SK-N-MC (cell line): ENCODE data around the gene HS6ST1.

Experiments used
- DNase-seq: peaks from one replicate; pipeline ENCODE4 v3.0.0-alpha.2; 2011; ENCODE audit warnings: low read depth, low spot score
- H3K27ac ChIP-seq: fragments of 200-600 bp; sonication (generic); 2 replicates; pipeline ENCODE4 v1.5.1; 2016; ENCODE audit warnings: mixed run types
- H3K36me3 ChIP-seq: fragments of 200-600 bp; sonication (generic); 2 replicates; pipeline ENCODE4 v1.6.1; 2017; ENCODE audit warnings: antibody characterized with exemption, low read length, mixed read lengths; ENCODE audit not compliant: insufficient read depth
- H3K4me3 ChIP-seq: fragments of 200-600 bp; sonication (generic); 2 replicates; pipeline ENCODE4 v1.5.1; 2016
- H3K9ac ChIP-seq: fragments of 200-600 bp; sonication (generic); 2 replicates; pipeline ENCODE4 v1.8.0; 2017; ENCODE audit warnings: mixed run types, mixed read lengths; ENCODE audit not compliant: insufficient read length
- H3K9me3 ChIP-seq: fragments of 200-600 bp; sonication (generic); 2 replicates; pipeline ENCODE4 v1.6.1; 2017; ENCODE audit warnings: low read depth, mild to moderate bottlenecking, antibody characterized with exemption, low read length, moderate library complexity, mixed read lengths
- EZH2 ChIP-seq: fragments of 200-600 bp; sonication (generic); IDR thresholded peaks from one replicate; pipeline ENCODE4 v1.6.1; 2017; ENCODE audit warnings: antibody characterized with exemption
- FOXP2 ChIP-seq: optimal IDR thresholded peaks from 2 replicates; pipeline ENCODE3; 2011; ENCODE audit warnings: mild to moderate bottlenecking, moderate library complexity; ENCODE audit not compliant: insufficient read depth; ENCODE audit errors: extremely low read length, control extremely low read depth
- POLR2AphosphoS5 ChIP-seq: IDR thresholded peaks from 2 replicates; pipeline ENCODE4 v1.6.1; 2012; ENCODE audit warnings: mild to moderate bottlenecking, low read depth, low read length, borderline replicate concordance

Gene HS6ST1

DNA sequence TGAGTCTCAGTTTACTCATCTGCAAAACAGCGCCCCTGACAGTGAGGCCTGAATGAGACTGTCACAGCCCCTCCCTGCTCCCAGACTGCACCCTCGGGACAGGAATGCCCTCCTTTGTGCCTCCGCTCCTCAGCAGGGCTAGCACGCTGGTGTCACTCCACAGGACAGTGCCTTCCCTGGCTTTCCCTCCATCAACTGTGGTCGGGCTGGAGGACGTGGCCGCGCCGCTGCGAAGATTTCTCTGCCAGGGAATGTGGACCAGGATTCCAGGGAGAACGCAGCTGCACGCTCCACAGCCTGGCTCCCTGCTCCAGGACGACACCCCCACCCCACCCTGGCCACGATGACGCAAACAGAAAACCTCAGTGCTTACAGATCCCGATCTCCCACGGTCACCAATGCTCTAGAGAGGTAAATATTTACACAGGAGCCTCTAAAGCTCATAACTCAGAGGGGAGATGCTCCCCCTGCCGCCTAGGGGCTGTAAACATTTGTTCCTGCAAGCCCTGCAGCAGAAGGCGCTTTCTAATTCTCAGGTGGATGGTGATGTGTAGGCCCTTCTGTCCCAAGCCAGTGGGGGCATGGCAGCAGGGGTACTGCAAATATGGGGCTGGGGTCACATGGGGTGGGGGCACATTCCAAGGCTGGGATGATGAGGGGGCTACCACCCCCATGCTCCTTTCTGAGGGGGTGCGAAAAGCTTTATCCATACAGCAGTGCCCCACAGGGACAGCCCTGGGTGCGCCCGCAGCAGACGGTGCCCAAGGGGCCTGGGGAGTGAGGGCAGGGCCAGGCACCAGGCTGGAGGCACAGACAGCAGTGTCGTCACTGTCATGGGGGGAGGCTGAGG is 12.4 kb downstream of the HS6ST1 start:
- no peak for TF ChIP-seq POLR2AphosphoS5
- Histone ChIP-seq H3K36me3 (peaks cover 19% of the 10 kb centered on the region; the same call in 1 of the 2 replicates), H3K9me3 (no peaks in the 10 kb centered on the region), H3K27ac (no peak overlapping the region), H3K9ac (no peak overlapping the region), H3K4me3 (no peak overlapping the region)
- no peak for DNase-seq

DNA sequence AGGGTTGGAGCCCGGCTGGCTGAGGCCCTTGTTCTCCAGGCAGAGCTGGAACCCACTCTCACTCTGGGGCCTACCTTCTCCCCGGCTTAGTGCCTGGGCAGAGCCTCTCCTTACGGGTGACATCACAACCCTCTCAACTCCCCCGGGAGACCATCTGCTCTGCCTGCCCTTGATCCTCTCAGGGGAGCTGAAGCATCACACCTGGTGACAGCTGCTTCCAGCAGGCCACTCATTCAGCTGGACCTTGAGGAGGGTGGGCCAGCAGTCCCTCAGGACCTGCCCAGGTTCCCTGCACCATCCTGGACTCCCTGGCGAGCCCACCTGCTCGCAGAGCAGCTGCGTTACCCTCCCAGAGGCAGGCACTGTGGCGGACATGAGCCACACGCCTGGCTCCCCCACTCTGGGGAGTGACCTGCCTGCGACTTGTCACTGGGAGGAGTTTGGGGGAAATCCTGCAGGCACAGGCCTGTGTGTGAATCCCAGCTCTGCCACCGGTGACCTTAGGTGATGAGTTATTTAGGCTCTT is 13.1 kb downstream of the HS6ST1 start:
- no peak for DNase-seq
- no peak for TF ChIP-seq FOXP2
- TF ChIP-seq EZH2 = no peak
- no peak for TF ChIP-seq POLR2AphosphoS5
- H3K36me3 ChIP-seq = peaks cover 19% of the 10 kb centered on the region; the same call in 1 of the 2 replicates
- no peak overlapping the region for H3K9ac ChIP-seq
- no peaks in the 10 kb centered on the region for H3K9me3 ChIP-seq
- H3K27ac ChIP-seq = no peak overlapping the region
- no peak overlapping the region for H3K4me3 ChIP-seq

DNA sequence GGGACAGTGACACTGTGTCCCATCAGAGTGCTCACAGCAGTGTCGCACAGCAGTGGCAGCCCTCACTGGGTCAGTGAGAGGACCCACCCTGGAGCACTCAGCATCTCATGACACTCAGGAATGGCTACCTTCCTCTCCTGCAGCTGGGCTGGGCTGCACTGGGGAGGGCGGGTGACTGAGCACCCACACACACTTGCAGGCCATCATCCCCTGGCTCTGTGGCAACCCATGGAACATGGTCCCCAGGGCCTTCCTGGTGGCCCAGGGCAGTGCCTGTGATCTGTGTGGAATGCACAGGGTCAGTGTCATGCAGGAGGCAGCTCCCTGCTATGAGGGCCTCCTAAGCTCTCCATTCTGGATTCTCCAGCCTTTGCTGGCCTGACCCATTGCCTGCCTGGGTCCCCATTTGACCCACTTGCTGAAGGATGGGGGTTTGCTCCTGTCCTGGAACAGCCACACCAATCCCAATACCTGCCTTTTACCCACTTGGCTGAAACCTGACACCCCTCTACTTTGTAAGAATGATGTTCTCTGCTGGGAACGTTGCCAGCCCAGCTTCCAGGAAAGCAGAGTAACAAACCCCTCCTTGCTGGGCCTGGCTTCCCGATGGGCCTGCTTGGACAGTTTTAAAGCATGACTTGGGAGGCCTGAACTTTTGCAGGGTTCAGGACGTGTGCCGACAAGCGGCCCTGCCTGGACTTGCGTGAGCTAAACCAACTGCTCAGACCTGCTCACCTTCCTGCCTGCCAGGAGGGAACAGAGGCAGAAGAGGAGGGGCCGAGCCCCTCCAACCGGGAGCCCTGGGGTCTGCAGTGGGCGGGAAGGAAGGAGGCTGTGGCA is 13.7 kb downstream of the HS6ST1 start:
- Histone ChIP-seq H3K36me3 (peaks cover 12% of the 10 kb centered on the region; the same call in 1 of the 2 replicates), H3K4me3 (no peak overlapping the region), H3K27ac (no peak overlapping the region), H3K9ac (no peak overlapping the region), H3K9me3 (no peaks in the 10 kb centered on the region)
- TF ChIP-seq EZH2 (no peak), POLR2AphosphoS5 (no peak), FOXP2 (no peak)
- DNase-seq = no peak

DNA sequence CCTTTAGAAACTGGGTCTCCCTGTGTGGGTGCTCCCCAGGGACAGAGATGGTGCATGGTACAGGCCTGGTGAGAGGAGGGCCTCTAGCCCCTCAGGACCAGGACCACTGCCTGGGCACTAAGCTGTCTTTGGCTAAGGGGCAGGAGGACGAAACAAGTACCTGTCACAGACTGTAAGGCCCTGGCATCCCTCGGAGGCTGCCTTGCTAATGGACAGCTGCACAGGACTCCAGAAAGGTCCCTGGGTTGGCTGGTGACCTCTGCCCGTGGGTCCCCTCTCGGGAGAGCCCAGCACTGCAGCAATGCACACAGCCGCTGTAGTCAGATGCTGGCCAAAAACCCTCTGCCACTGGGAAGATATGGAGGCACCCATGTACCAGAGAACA is 14.3 kb downstream of the HS6ST1 start:
- no peak for DNase-seq
- H3K27ac ChIP-seq = no peak overlapping the region
- TF ChIP-seq POLR2AphosphoS5 (no peak), FOXP2 (no peak), EZH2 (no peak)
- H3K9ac ChIP-seq = no peak overlapping the region
- H3K36me3 ChIP-seq = peaks cover 12% of the 10 kb centered on the region; the same call in 1 of the 2 replicates
- no peaks in the 10 kb centered on the region for H3K9me3 ChIP-seq
- H3K4me3 ChIP-seq = no peak overlapping the region

DNA sequence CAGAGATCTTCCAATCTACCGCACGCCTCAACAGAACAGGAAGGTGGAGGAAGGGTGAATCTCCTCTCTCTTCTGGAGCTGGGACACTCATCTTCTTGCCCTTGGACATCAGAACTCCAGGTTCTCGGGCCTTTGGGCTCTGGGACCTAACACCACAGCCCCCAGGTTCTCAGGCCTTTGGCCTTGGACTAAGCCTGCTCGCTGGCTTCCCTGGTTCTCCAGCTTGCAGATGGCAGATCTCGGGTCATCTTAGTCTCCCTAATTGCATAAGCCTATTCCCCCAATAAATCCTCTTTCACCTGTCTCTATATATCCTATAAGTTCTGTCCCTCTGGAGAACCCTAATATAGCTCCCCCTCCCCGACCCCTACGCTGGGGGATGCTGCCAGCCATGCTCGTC is 14.8 kb downstream of the HS6ST1 start:
- Histone ChIP-seq H3K9ac (no peak overlapping the region), H3K36me3 (peaks cover 11% of the 10 kb centered on the region; the same call in 1 of the 2 replicates), H3K27ac (no peak overlapping the region), H3K9me3 (no peaks in the 10 kb centered on the region), H3K4me3 (no peak overlapping the region)
- no peak for DNase-seq
- TF ChIP-seq FOXP2 = no peak
- no peak for TF ChIP-seq EZH2
- no peak for TF ChIP-seq POLR2AphosphoS5

DNA sequence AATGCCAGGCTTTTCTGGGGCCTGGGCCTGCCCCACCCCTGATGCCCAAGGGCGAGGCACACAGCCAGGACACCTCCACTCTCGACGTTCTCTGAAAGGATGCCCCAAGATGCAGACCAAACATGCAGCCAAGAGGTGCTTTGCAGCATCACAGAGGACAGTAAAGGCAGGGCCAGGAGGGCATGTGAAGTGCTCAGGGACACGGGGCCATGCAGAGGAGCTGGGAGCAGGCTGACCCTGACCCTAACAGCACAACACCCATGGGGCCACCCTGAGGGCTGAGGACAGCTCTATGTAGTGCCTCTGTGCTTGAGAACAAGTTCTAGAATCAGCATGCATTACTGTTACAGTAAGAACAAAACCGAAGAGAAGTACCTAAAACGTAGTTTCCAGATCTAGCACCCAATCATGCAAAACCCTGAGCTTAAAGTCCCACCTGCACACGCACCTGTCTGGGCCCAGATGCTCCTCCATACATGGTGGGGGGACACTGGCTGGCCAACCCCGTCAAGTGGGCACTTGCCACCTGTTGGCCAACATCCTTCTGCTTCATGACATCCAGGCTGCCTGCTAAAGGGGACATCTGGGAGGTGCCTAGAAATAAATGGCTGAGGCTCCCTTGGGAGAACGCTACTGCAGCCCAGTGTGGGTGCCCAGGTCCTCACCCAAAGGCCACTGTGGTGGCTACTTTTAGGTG is 15.4 kb downstream of the HS6ST1 start:
- no peak overlapping the region for H3K4me3 ChIP-seq
- H3K9ac ChIP-seq = no peak overlapping the region
- no peak for DNase-seq
- H3K27ac ChIP-seq = no peak overlapping the region
- TF ChIP-seq FOXP2 = no peak
- TF ChIP-seq EZH2 = no peak
- TF ChIP-seq POLR2AphosphoS5 = no peak
- H3K36me3 ChIP-seq = peaks cover 6% of the 10 kb centered on the region; the same call in 1 of the 2 replicates
- H3K9me3 ChIP-seq = no peaks in the 10 kb centered on the region

DNA sequence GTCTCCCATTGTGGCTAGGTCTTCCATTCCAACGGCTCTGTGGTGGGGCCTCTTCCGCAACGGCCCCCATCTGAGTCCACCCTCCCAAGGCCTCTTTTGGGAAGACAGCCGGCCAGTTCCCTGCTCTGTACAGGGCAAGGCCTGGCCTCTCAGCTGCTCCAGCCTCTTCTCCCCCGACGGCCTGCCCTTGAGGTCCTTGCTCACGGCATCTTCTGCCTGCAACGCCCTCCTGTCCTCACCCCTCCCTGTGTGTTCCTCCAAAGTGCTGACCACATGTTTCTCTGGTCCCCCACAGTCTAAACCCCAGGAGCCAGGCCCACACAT is 16.0 kb downstream of the HS6ST1 start:
- no peak overlapping the region for H3K4me3 ChIP-seq
- TF ChIP-seq FOXP2 = no peak
- no peak for TF ChIP-seq POLR2AphosphoS5
- no peak for TF ChIP-seq EZH2
- H3K9ac ChIP-seq = no peak overlapping the region
- peaks cover 10% of the 10 kb centered on the region; the same call in 1 of the 2 replicates for H3K36me3 ChIP-seq
- no peaks in the 10 kb centered on the region for H3K9me3 ChIP-seq
- H3K27ac ChIP-seq = no peak overlapping the region
- DNase-seq = no peak
